Measurements from ENCODE around the gene NKX2-3. TPM values are rescaled to one million over a fixed set of nuclear protein-coding genes. Genes with fewer than 3 reads are reported as not detected.

Gene NKX2-3
- 1 to 10 TPM in 1 of 2 donors, under 1 TPM in 1; 0.14 to 1.1 TPM for polyA plus RNA-seq

- peaks cover 0 to 13% of the 10 kb centered on the region in 2 donors for H3K9me3 ChIP-seq (ENCODE audit: control insufficient read depth in 2 of 2, insufficient read depth in 1 of 2, low read depth in 1 of 2, low read length in 1 of 2)
- H3K36me3 ChIP-seq (ENCODE audit: control insufficient read depth in 2 of 2, insufficient read depth in 2 of 2, low read length in 1 of 2) = no peaks in the 10 kb centered on the region
- WGBS, 2 donors = 5 to 7% methylated on average over 51 of the region's 51 CpGs
- peaks cover 10 to 20% of the 10 kb centered on the region in 2 donors for H3K4me1 ChIP-seq (ENCODE audit: control insufficient read depth in 2 of 2, insufficient read depth in 2 of 2, low read length in 1 of 2)
- H3K4me3 ChIP-seq (ENCODE audit: low read depth in 1 of 2, low read length in 2 of 2) = peak within 1 kb of the TSS; percentile 8 to 14
- H3K27ac ChIP-seq (ENCODE audit: low read depth in 2 of 2, low read length in 1 of 2) = no peak within 1 kb of the TSS
- peaks cover 25 to 57% of the 10 kb centered on the region in 2 donors for H3K27me3 ChIP-seq (ENCODE audit: control insufficient read depth in 1 of 2, insufficient read depth in 2 of 2, low read length in 2 of 2)
Measured at GRCh38 chr10:99532687-99533495, at the start of gene NKX2-3. Gene NKX2-3, plus strand, starts transcription at chr10:99532942. Its CDS starts 190 bp downstream, at chr10:99533132.

- Histone ChIP-seq H3K27ac (ENCODE audit: low read depth in 2 of 2, low read length in 1 of 2) (no peak overlapping the region), H3K27me3 (ENCODE audit: control insufficient read depth in 1 of 2, insufficient read depth in 2 of 2, low read length in 2 of 2) (peaks cover 0 to 5% of the 10 kb centered on the region in 2 donors), H3K4me3 (ENCODE audit: low read depth in 1 of 2, low read length in 2 of 2) (no peak overlapping the region), H3K9me3 (ENCODE audit: control insufficient read depth in 2 of 2, insufficient read depth in 1 of 2, low read depth in 1 of 2, low read length in 1 of 2) (no peaks in the 10 kb centered on the region), H3K36me3 (ENCODE audit: control insufficient read depth in 2 of 2, insufficient read depth in 2 of 2, low read length in 1 of 2) (no peaks in the 10 kb centered on the region), H3K4me1 (ENCODE audit: control insufficient read depth in 2 of 2, insufficient read depth in 2 of 2, low read length in 1 of 2) (no peaks in the 10 kb centered on the region)
- WGBS, 2 donors = 66 to 74% methylated on average over 26 to 27 of the region's 27 CpGs
Measured at GRCh38 chr10:99484626-99485581, 47.8 kb upstream of the NKX2-3 start.

- H3K4me3 ChIP-seq (ENCODE audit: low read depth in 1 of 2, low read length in 2 of 2) = no peak overlapping the region
- H3K36me3 ChIP-seq (ENCODE audit: control insufficient read depth in 2 of 2, insufficient read depth in 2 of 2, low read length in 1 of 2) = no peaks in the 10 kb centered on the region
- WGBS, 2 donors = 67 to 76% methylated on average over 5 of the region's 5 CpGs
- H3K27ac ChIP-seq (ENCODE audit: low read depth in 2 of 2, low read length in 1 of 2) = no peak overlapping the region
- H3K9me3 ChIP-seq (ENCODE audit: control insufficient read depth in 2 of 2, insufficient read depth in 1 of 2, low read depth in 1 of 2, low read length in 1 of 2) = no peaks in the 10 kb centered on the region
- no peaks in the 10 kb centered on the region for H3K4me1 ChIP-seq (ENCODE audit: control insufficient read depth in 2 of 2, insufficient read depth in 2 of 2, low read length in 1 of 2)
- H3K27me3 ChIP-seq (ENCODE audit: control insufficient read depth in 1 of 2, insufficient read depth in 2 of 2, low read length in 2 of 2) = peaks cover 0 to 5% of the 10 kb centered on the region in 2 donors
Measured at GRCh38 chr10:99487125-99487807, 45.5 kb upstream of the NKX2-3 start.

GRCh38 chr10:99489271-99489670, 43.5 kb upstream of the NKX2-3 start:
- Histone ChIP-seq H3K4me3 (ENCODE audit: low read depth in 1 of 2, low read length in 2 of 2) (no peak overlapping the region), H3K27ac (ENCODE audit: low read depth in 2 of 2, low read length in 1 of 2) (no peak overlapping the region), H3K36me3 (ENCODE audit: control insufficient read depth in 2 of 2, insufficient read depth in 2 of 2, low read length in 1 of 2) (no peaks in the 10 kb centered on the region), H3K9me3 (ENCODE audit: control insufficient read depth in 2 of 2, insufficient read depth in 1 of 2, low read depth in 1 of 2, low read length in 1 of 2) (no peaks in the 10 kb centered on the region), H3K4me1 (ENCODE audit: control insufficient read depth in 2 of 2, insufficient read depth in 2 of 2, low read length in 1 of 2) (no peaks in the 10 kb centered on the region), H3K27me3 (ENCODE audit: control insufficient read depth in 1 of 2, insufficient read depth in 2 of 2, low read length in 2 of 2) (peaks cover 0 to 5% of the 10 kb centered on the region in 2 donors)
- WGBS, 2 donors = 61 to 67% methylated on average over 3 of the region's 3 CpGs

- H3K36me3 ChIP-seq (ENCODE audit: control insufficient read depth in 2 of 2, insufficient read depth in 2 of 2, low read length in 1 of 2) = no peaks in the 10 kb centered on the region
- no peak overlapping the region for H3K27ac ChIP-seq (ENCODE audit: low read depth in 2 of 2, low read length in 1 of 2)
- H3K4me3 ChIP-seq (ENCODE audit: low read depth in 1 of 2, low read length in 2 of 2) = no peak overlapping the region
- H3K27me3 ChIP-seq (ENCODE audit: control insufficient read depth in 1 of 2, insufficient read depth in 2 of 2, low read length in 2 of 2) = no peaks in the 10 kb centered on the region
- 38 to 53% methylated on average over 6 of the region's 6 CpGs for WGBS, 2 donors
- peaks cover 0 to 6% of the 10 kb centered on the region in 2 donors for H3K9me3 ChIP-seq (ENCODE audit: control insufficient read depth in 2 of 2, insufficient read depth in 1 of 2, low read depth in 1 of 2, low read length in 1 of 2)
- H3K4me1 ChIP-seq (ENCODE audit: control insufficient read depth in 2 of 2, insufficient read depth in 2 of 2, low read length in 1 of 2) = no peaks in the 10 kb centered on the region
Measured at GRCh38 chr10:99497343-99498025, 35.3 kb upstream of the NKX2-3 start.

- H3K4me3 ChIP-seq (ENCODE audit: low read depth in 1 of 2, low read length in 2 of 2) = no peak overlapping the region
- peaks cover 0 to 2% of the 10 kb centered on the region in 2 donors for H3K27me3 ChIP-seq (ENCODE audit: control insufficient read depth in 1 of 2, insufficient read depth in 2 of 2, low read length in 2 of 2)
- WGBS, 2 donors = 80 to 84% methylated on average over 1 of the region's 1 CpG
- no peaks in the 10 kb centered on the region for H3K4me1 ChIP-seq (ENCODE audit: control insufficient read depth in 2 of 2, insufficient read depth in 2 of 2, low read length in 1 of 2)
- H3K27ac ChIP-seq (ENCODE audit: low read depth in 2 of 2, low read length in 1 of 2) = no peak overlapping the region
- H3K36me3 ChIP-seq (ENCODE audit: control insufficient read depth in 2 of 2, insufficient read depth in 2 of 2, low read length in 1 of 2) = no peaks in the 10 kb centered on the region
- H3K9me3 ChIP-seq (ENCODE audit: control insufficient read depth in 2 of 2, insufficient read depth in 1 of 2, low read depth in 1 of 2, low read length in 1 of 2) = no peaks in the 10 kb centered on the region
Measured at GRCh38 chr10:99506416-99506815, 26.3 kb upstream of the NKX2-3 start.

- Histone ChIP-seq H3K27ac (ENCODE audit: low read depth in 2 of 2, low read length in 1 of 2) (no peak overlapping the region), H3K4me1 (ENCODE audit: control insufficient read depth in 2 of 2, insufficient read depth in 2 of 2, low read length in 1 of 2) (no peaks in the 10 kb centered on the region), H3K36me3 (ENCODE audit: control insufficient read depth in 2 of 2, insufficient read depth in 2 of 2, low read length in 1 of 2) (no peaks in the 10 kb centered on the region), H3K27me3 (ENCODE audit: control insufficient read depth in 1 of 2, insufficient read depth in 2 of 2, low read length in 2 of 2) (peaks cover 0 to 2% of the 10 kb centered on the region in 2 donors), H3K9me3 (ENCODE audit: control insufficient read depth in 2 of 2, insufficient read depth in 1 of 2, low read depth in 1 of 2, low read length in 1 of 2) (no peaks in the 10 kb centered on the region), H3K4me3 (ENCODE audit: low read depth in 1 of 2, low read length in 2 of 2) (no peak overlapping the region)
Measured at GRCh38 chr10:99507265-99507664, 25.5 kb upstream of the NKX2-3 start.

- no peaks in the 10 kb centered on the region for H3K36me3 ChIP-seq (ENCODE audit: control insufficient read depth in 2 of 2, insufficient read depth in 2 of 2, low read length in 1 of 2)
- no peaks in the 10 kb centered on the region for H3K9me3 ChIP-seq (ENCODE audit: control insufficient read depth in 2 of 2, insufficient read depth in 1 of 2, low read depth in 1 of 2, low read length in 1 of 2)
- no peak overlapping the region for H3K27ac ChIP-seq (ENCODE audit: low read depth in 2 of 2, low read length in 1 of 2)
- peaks cover 0 to 6% of the 10 kb centered on the region in 2 donors for H3K27me3 ChIP-seq (ENCODE audit: control insufficient read depth in 1 of 2, insufficient read depth in 2 of 2, low read length in 2 of 2)
- no peaks in the 10 kb centered on the region for H3K4me1 ChIP-seq (ENCODE audit: control insufficient read depth in 2 of 2, insufficient read depth in 2 of 2, low read length in 1 of 2)
- no peak overlapping the region for H3K4me3 ChIP-seq (ENCODE audit: low read depth in 1 of 2, low read length in 2 of 2)
Measured at GRCh38 chr10:99513061-99513460, 19.7 kb upstream of the NKX2-3 start.

GRCh38 chr10:99519690-99520039, 13.1 kb upstream of the NKX2-3 start:
- Histone ChIP-seq H3K36me3 (ENCODE audit: control insufficient read depth in 2 of 2, insufficient read depth in 2 of 2, low read length in 1 of 2) (no peaks in the 10 kb centered on the region), H3K9me3 (ENCODE audit: control insufficient read depth in 2 of 2, insufficient read depth in 1 of 2, low read depth in 1 of 2, low read length in 1 of 2) (no peaks in the 10 kb centered on the region), H3K4me3 (ENCODE audit: low read depth in 1 of 2, low read length in 2 of 2) (no peak overlapping the region), H3K4me1 (ENCODE audit: control insufficient read depth in 2 of 2, insufficient read depth in 2 of 2, low read length in 1 of 2) (peaks cover 0 to 18% of the 10 kb centered on the region in 2 donors), H3K27me3 (ENCODE audit: control insufficient read depth in 1 of 2, insufficient read depth in 2 of 2, low read length in 2 of 2) (peaks cover 9 to 29% of the 10 kb centered on the region in 2 donors), H3K27ac (ENCODE audit: low read depth in 2 of 2, low read length in 1 of 2) (no peak overlapping the region)
- 30 to 37% methylated on average over 7 of the region's 7 CpGs for WGBS, 2 donors
